Hepatocyte (in vitro differentiated cells): ENCODE results near the gene HDDC3. TPM values are rescaled to one million over a fixed set of nuclear protein-coding genes. Genes with fewer than 3 reads are reported as not detected.

Source experiments
- DNase-seq: peaks from one replicate; pipeline ENCODE4 v3.0.0-alpha.2; 2016; ENCODE audit warnings: low spot score
- H2AFZ ChIP-seq: fragments of 200-600 bp; sonication (generic); 2 replicates; pipeline ENCODE4 v1.6.0; 2016; ENCODE audit warnings: antibody characterized with exemption, mild to moderate bottlenecking
- H3K27ac ChIP-seq: fragments of 200-600 bp; sonication (generic); 2 replicates; pipeline ENCODE4 v1.5.1; 2016; ENCODE audit warnings: mild to moderate bottlenecking
- H3K27me3 ChIP-seq: fragments of 200-600 bp; sonication (generic); 2 replicates; pipeline ENCODE4 v1.6.1; 2016
- H3K36me3 ChIP-seq: fragments of 200-600 bp; sonication (generic); replicated peaks from 2 replicates; pipeline ENCODE4 v1.5.1; 2016; ENCODE audit warnings: low read depth; ENCODE audit not compliant: insufficient read depth
- H3K4me1 ChIP-seq: fragments of 200-600 bp; sonication (generic); 2 replicates; pipeline ENCODE4 v1.5.1; 2016; ENCODE audit warnings: mild to moderate bottlenecking, moderate library complexity; ENCODE audit not compliant: insufficient read depth
- H3K4me2 ChIP-seq: fragments of 200-600 bp; sonication (generic); 2 replicates; pipeline ENCODE4 v1.6.0; 2016
- H3K4me3 ChIP-seq: fragments of 200-600 bp; sonication (generic); 2 replicates; pipeline ENCODE4 v1.5.1; 2016; ENCODE audit warnings: mild to moderate bottlenecking
- H3K79me2 ChIP-seq: fragments of 200-600 bp; sonication (generic); 2 replicates; pipeline ENCODE4 v1.6.0; 2017; ENCODE audit warnings: mild to moderate bottlenecking
- H3K9me2 ChIP-seq: fragments of 200-600 bp; sonication (generic); replicated peaks from 2 replicates; pipeline ENCODE4 v1.6.0; 2017; ENCODE audit warnings: mild to moderate bottlenecking; ENCODE audit not compliant: insufficient read depth
- H3K9me3 ChIP-seq: fragments of 200-600 bp; sonication (generic); 2 replicates; pipeline ENCODE4 v1.5.1; 2016; ENCODE audit warnings: low read depth, mild to moderate bottlenecking
- H4K20me1 ChIP-seq: fragments of 200-600 bp; sonication (generic); 2 replicates; pipeline ENCODE4 v1.6.0; 2016; ENCODE audit warnings: mild to moderate bottlenecking; ENCODE audit not compliant: insufficient read depth, poor library complexity, severe bottlenecking
- EZH2 ChIP-seq: fragments of 200-600 bp; sonication (generic); IDR thresholded peaks from 2 replicates; pipeline ENCODE4 v1.6.1; 2016; ENCODE audit warnings: antibody characterized with exemption, mild to moderate bottlenecking, borderline replicate concordance
- EZH2phosphoT487 ChIP-seq: fragments of 200-600 bp; sonication (generic); IDR thresholded peaks from one replicate; pipeline ENCODE4 v1.6.1; 2018; ENCODE audit warnings: antibody characterized with exemption, mild to moderate bottlenecking, low read depth, moderate library complexity; ENCODE audit not compliant: unreplicated experiment, severe bottlenecking
- WGBS: methylation state at CpG from one replicate; pipeline ENCODE4 v1.1.6; 2016; ENCODE audit warnings: low lambda C conversion rate; ENCODE audit errors: missing lambda C conversion rate; 5-methylcytosine and 5-hydroxymethylcytosine counted together
- polyA plus RNA-seq: library from polyadenylated mRNA; unstranded; fragments of >200 nt; fragmentation: Nextera tagmentation; extraction: Ambion mirVana; gene quantifications from 2 replicates; pipeline ENCODE4 v1.2.1, GENCODE V29; 2016
- total RNA-seq: library from RNA; depleted of rRNA; stranded (reverse); fragments of >200 nt; gene quantifications from 2 replicates; pipeline ENCODE4 v1.2.3, GENCODE V29; 2014
- TF ChIP-seq, protein P1 (sequence below): fragments of 200-600 bp; sonication (generic); IDR thresholded peaks from 2 replicates; pipeline ENCODE4 v1.5.1; 2016; ENCODE audit warnings: antibody characterized with exemption, mild to moderate bottlenecking; ENCODE audit not compliant: poor library complexity

The HDDC3 gene
- total and polyA plus RNA-seq, 2 experiments from 2014 or later = 15.4 to 20.0 TPM

DNA sequence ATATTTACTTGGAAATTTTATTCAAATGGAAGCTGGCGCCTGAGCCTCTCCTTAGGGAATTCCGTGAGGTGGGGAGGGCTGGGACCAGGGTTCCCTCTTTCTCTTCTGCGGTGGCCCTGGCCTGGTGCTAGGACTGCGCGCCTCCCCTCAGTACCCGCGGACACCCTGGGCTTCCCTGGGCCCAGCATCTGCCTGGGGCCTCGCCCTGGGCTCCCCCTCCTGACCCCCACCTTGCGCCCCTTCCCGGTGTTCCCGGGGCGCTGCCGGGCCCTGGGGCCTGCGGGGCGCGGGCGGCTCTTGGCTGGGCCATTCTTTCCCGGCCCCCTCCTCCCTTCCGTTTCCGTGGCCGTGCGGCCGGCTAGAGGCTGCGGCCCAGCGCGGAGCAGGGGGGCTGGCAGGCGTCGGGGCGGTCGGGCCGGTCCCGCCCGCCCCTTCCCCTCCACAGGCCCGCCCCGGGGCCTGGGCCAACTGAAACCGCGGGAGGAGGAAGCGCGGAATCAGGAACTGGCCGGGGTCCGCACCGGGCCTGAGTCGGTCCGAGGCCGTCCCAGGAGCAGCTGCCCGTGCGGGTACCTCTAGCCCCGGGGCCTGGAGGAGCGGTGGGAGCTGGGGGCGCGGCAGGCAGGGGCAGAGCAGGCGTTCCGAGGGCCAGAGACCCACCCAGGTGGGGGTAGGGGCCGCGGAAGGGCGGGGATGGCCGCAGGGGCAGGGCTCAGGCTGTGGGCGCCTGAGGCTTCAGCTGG lies 48.2 kb downstream of the HDDC3 start, which contains the start of gene FES:
Gene FES (plus strand): TSS at position 529 of the 743 bp plus-strand sequence. CDS start 542 bp downstream, outside the sequence.
- DNase-seq = peak; percentile 70
- Histone ChIP-seq H3K4me3 (peak within 1 kb of the TSS; percentile 42), H3K9me2 (no peaks in the 10 kb centered on the region), H3K9me3 (no peaks in the 10 kb centered on the region), H3K36me3 (no peaks in the 10 kb centered on the region), H3K27ac (peak within 1 kb of the TSS; percentile 83), H2AFZ (peak within 1 kb of the TSS; percentile 97), H3K4me2 (peak within 1 kb of the TSS; percentile 95), H3K27me3 (no peaks in the 10 kb centered on the region), H3K4me1 (peaks cover 28% of the 10 kb centered on the region), H4K20me1 (no peaks in the 10 kb centered on the region), H3K79me2 (no peaks in the 10 kb centered on the region)
- WGBS = 31% methylated on average over 22 of the region's 58 CpGs
- TF ChIP-seq EZH2phosphoT487 (no peak), EZH2 (no peak)
- TF ChIP-seq, protein P1, sequence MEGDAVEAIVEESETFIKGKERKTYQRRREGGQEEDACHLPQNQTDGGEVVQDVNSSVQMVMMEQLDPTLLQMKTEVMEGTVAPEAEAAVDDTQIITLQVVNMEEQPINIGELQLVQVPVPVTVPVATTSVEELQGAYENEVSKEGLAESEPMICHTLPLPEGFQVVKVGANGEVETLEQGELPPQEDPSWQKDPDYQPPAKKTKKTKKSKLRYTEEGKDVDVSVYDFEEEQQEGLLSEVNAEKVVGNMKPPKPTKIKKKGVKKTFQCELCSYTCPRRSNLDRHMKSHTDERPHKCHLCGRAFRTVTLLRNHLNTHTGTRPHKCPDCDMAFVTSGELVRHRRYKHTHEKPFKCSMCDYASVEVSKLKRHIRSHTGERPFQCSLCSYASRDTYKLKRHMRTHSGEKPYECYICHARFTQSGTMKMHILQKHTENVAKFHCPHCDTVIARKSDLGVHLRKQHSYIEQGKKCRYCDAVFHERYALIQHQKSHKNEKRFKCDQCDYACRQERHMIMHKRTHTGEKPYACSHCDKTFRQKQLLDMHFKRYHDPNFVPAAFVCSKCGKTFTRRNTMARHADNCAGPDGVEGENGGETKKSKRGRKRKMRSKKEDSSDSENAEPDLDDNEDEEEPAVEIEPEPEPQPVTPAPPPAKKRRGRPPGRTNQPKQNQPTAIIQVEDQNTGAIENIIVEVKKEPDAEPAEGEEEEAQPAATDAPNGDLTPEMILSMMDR = no peak

DNA sequence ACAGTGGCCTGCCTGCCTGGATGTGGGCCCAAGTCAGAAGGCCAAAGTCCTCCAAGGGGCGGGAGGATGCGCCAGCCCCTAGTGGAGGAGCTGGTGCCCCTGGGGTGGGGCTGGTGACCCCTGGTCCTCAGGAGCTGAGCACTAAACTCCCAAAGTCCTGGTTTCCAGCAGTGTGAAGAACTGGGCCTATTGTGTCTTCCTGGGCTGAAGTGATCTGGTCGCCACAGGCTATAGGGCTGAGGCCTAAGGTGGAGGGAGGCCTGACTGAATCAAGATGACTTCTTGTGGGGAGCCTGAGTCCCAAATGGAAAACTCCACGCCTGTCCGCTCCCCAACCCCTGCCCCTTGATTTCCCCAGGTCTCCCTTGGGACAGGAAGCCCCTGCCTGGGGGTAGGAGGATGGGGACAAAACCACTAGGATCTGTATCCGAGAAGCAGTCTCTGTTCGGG lies 48.8 kb downstream of the HDDC3 start:
- TF ChIP-seq EZH2 (no peak), EZH2phosphoT487 (no peak)
- TF ChIP-seq, protein P1 = no peak
- Histone ChIP-seq H3K9me3 (no peaks in the 10 kb centered on the region), H3K27ac (peak overlapping the region; percentile 83), H3K4me1 (peaks cover 28% of the 10 kb centered on the region), H3K27me3 (no peaks in the 10 kb centered on the region), H3K4me3 (no peak overlapping the region), H3K4me2 (peak overlapping the region; percentile 95), H2AFZ (peak overlapping the region; percentile 97), H3K36me3 (no peaks in the 10 kb centered on the region), H4K20me1 (no peaks in the 10 kb centered on the region), H3K79me2 (no peaks in the 10 kb centered on the region), H3K9me2 (no peaks in the 10 kb centered on the region)
- DNase-seq = no peak
- 81% methylated on average over 7 of the region's 7 CpGs for WGBS

DNA sequence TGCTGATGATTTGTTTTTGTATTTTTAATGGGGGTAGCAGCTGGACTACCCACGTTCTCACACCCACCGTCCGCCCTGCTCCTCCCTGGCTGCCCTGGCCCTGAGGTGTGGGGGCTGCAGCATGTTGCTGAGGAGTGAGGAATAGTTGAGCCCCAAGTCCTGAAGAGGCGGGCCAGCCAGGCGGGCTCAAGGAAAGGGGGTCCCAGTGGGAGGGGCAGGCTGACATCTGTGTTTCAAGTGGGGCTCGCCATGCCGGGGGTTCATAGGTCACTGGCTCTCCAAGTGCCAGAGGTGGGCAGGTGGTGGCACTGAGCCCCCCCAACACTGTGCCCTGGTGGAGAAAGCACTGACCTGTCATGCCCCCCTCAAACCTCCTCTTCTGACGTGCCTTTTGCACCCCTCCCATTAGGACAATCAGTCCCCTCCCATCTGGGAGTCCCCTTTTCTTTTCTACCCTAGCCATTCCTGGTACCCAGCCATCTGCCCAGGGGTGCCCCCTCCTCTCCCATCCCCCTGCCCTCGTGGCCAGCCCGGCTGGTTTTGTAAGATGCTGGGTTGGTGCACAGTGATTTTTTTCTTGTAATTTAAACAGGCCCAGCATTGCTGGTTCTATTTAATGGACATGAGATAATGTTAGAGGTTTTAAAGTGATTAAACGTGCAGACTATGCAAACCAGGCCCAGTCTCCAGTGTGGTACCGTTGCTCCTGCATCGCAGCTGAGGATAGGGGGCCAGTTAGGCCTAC lies 49.4 kb downstream of the HDDC3 start:
- Histone ChIP-seq H3K4me1 (peaks cover 28% of the 10 kb centered on the region), H3K4me2 (peak overlapping the region; percentile 95), H4K20me1 (no peaks in the 10 kb centered on the region), H3K9me2 (no peaks in the 10 kb centered on the region), H3K79me2 (no peaks in the 10 kb centered on the region), H3K36me3 (no peaks in the 10 kb centered on the region), H2AFZ (peak overlapping the region; percentile 97), H3K27ac (peak overlapping the region; percentile 83), H3K27me3 (no peaks in the 10 kb centered on the region), H3K4me3 (no peak overlapping the region), H3K9me3 (no peaks in the 10 kb centered on the region)
- WGBS = 85% methylated on average over 11 of the region's 13 CpGs
- TF ChIP-seq, protein P1 = no peak
- TF ChIP-seq EZH2 (no peak), EZH2phosphoT487 (no peak)
- DNase-seq = no peak
